ENCODE measurements around the gene UBR3.

Gene UBR3

GRCh38 chr2:170009209-170009608, 182.0 kb downstream of the UBR3 start:
- Histone ChIP-seq H3K4me2 (ENCODE audit: low read length) (no peak overlapping the region), H3K9me3 (replicated peaks; ENCODE audit: low read length) (no peaks in the 10 kb centered on the region), H3K9ac (ENCODE audit: low read depth, low read length) (no peak overlapping the region), H3K36me3 (ENCODE audit: insufficient read depth, low read length) (peaks cover 30% of the 10 kb centered on the region), H3K4me3 (ENCODE audit: low read length) (no peak overlapping the region), H3K27me3 (ENCODE audit: control insufficient read depth, insufficient read depth, low read length) (no peaks in the 10 kb centered on the region), H3K4me1 (ENCODE audit: control insufficient read depth, insufficient read depth, low read length) (no peaks in the 10 kb centered on the region)

- Histone ChIP-seq H3K4me1 (ENCODE audit: control insufficient read depth, insufficient read depth, low read length) (no peaks in the 10 kb centered on the region), H3K9me3 (replicated peaks; ENCODE audit: low read length) (no peaks in the 10 kb centered on the region), H3K36me3 (ENCODE audit: insufficient read depth, low read length) (peaks cover 11% of the 10 kb centered on the region), H3K27me3 (ENCODE audit: control insufficient read depth, insufficient read depth, low read length) (no peaks in the 10 kb centered on the region), H3K4me3 (ENCODE audit: low read length) (no peak overlapping the region), H3K9ac (ENCODE audit: low read depth, low read length) (no peak overlapping the region), H3K4me2 (ENCODE audit: low read length) (no peak overlapping the region)
Measured at GRCh38 chr2:170012773-170013172, 185.5 kb downstream of the UBR3 start.

GRCh38 chr2:170013802-170014551, 186.7 kb downstream of the UBR3 start:
- Histone ChIP-seq H3K4me1 (ENCODE audit: control insufficient read depth, insufficient read depth, low read length) (no peaks in the 10 kb centered on the region), H3K9me3 (replicated peaks; ENCODE audit: low read length) (no peaks in the 10 kb centered on the region), H3K4me2 (ENCODE audit: low read length) (no peak overlapping the region), H3K9ac (ENCODE audit: low read depth, low read length) (no peak overlapping the region), H3K27me3 (ENCODE audit: control insufficient read depth, insufficient read depth, low read length) (no peaks in the 10 kb centered on the region), H3K4me3 (ENCODE audit: low read length) (no peak overlapping the region), H3K36me3 (ENCODE audit: insufficient read depth, low read length) (peaks cover 16% of the 10 kb centered on the region)

GRCh38 chr2:170014769-170015168, 187.5 kb downstream of the UBR3 start:
- no peaks in the 10 kb centered on the region for H3K4me1 ChIP-seq (ENCODE audit: control insufficient read depth, insufficient read depth, low read length)
- no peak overlapping the region for H3K9ac ChIP-seq (ENCODE audit: low read depth, low read length)
- H3K4me2 ChIP-seq (ENCODE audit: low read length): no peak overlapping the region
- H3K27me3 ChIP-seq (ENCODE audit: control insufficient read depth, insufficient read depth, low read length): no peaks in the 10 kb centered on the region
- H3K36me3 ChIP-seq (ENCODE audit: insufficient read depth, low read length): peaks cover 13% of the 10 kb centered on the region
- H3K9me3 ChIP-seq (replicated peaks; ENCODE audit: low read length): no peaks in the 10 kb centered on the region
- no peak overlapping the region for H3K4me3 ChIP-seq (ENCODE audit: low read length)

GRCh38 chr2:170017860-170018532, 190.7 kb downstream of the UBR3 start:
- Histone ChIP-seq H3K27me3 (ENCODE audit: control insufficient read depth, insufficient read depth, low read length) (no peaks in the 10 kb centered on the region), H3K36me3 (ENCODE audit: insufficient read depth, low read length) (peaks cover 12% of the 10 kb centered on the region), H3K4me3 (ENCODE audit: low read length) (no peak overlapping the region), H3K4me1 (ENCODE audit: control insufficient read depth, insufficient read depth, low read length) (no peaks in the 10 kb centered on the region), H3K9ac (ENCODE audit: low read depth, low read length) (no peak overlapping the region), H3K4me2 (ENCODE audit: low read length) (no peak overlapping the region), H3K9me3 (replicated peaks; ENCODE audit: low read length) (no peaks in the 10 kb centered on the region)

GRCh38 chr2:170019060-170019805, 192.0 kb downstream of the UBR3 start:
- no peaks in the 10 kb centered on the region for H3K4me1 ChIP-seq (ENCODE audit: control insufficient read depth, insufficient read depth, low read length)
- H3K9me3 ChIP-seq (replicated peaks; ENCODE audit: low read length): no peaks in the 10 kb centered on the region
- no peak overlapping the region for H3K4me3 ChIP-seq (ENCODE audit: low read length)
- H3K4me2 ChIP-seq (ENCODE audit: low read length): no peak overlapping the region
- H3K9ac ChIP-seq (ENCODE audit: low read depth, low read length): no peak overlapping the region
- peaks cover 12% of the 10 kb centered on the region for H3K36me3 ChIP-seq (ENCODE audit: insufficient read depth, low read length)
- H3K27me3 ChIP-seq (ENCODE audit: control insufficient read depth, insufficient read depth, low read length): no peaks in the 10 kb centered on the region

GRCh38 chr2:170020777-170021176, 193.5 kb downstream of the UBR3 start:
- no peaks in the 10 kb centered on the region for H3K27me3 ChIP-seq (ENCODE audit: control insufficient read depth, insufficient read depth, low read length)
- H3K4me3 ChIP-seq (ENCODE audit: low read length): no peak overlapping the region
- no peak overlapping the region for H3K9ac ChIP-seq (ENCODE audit: low read depth, low read length)
- H3K4me2 ChIP-seq (ENCODE audit: low read length): no peak overlapping the region
- no peaks in the 10 kb centered on the region for H3K4me1 ChIP-seq (ENCODE audit: control insufficient read depth, insufficient read depth, low read length)
- peaks cover 17% of the 10 kb centered on the region for H3K36me3 ChIP-seq (ENCODE audit: insufficient read depth, low read length)
- H3K9me3 ChIP-seq (replicated peaks; ENCODE audit: low read length): no peaks in the 10 kb centered on the region

- Histone ChIP-seq H3K4me3 (ENCODE audit: low read length) (no peak overlapping the region), H3K4me1 (ENCODE audit: control insufficient read depth, insufficient read depth, low read length) (no peaks in the 10 kb centered on the region), H3K9me3 (replicated peaks; ENCODE audit: low read length) (no peaks in the 10 kb centered on the region), H3K27me3 (ENCODE audit: control insufficient read depth, insufficient read depth, low read length) (no peaks in the 10 kb centered on the region), H3K36me3 (ENCODE audit: insufficient read depth, low read length) (peaks cover 17% of the 10 kb centered on the region), H3K9ac (ENCODE audit: low read depth, low read length) (no peak overlapping the region), H3K4me2 (ENCODE audit: low read length) (no peak overlapping the region)
Measured at GRCh38 chr2:170022692-170023091, 195.4 kb downstream of the UBR3 start.

- no peaks in the 10 kb centered on the region for H3K4me1 ChIP-seq (ENCODE audit: control insufficient read depth, insufficient read depth, low read length)
- H3K36me3 ChIP-seq (ENCODE audit: insufficient read depth, low read length): peaks cover 16% of the 10 kb centered on the region
- no peaks in the 10 kb centered on the region for H3K9me3 ChIP-seq (replicated peaks; ENCODE audit: low read length)
- no peak overlapping the region for H3K4me3 ChIP-seq (ENCODE audit: low read length)
- H3K27me3 ChIP-seq (ENCODE audit: control insufficient read depth, insufficient read depth, low read length): no peaks in the 10 kb centered on the region
- H3K9ac ChIP-seq (ENCODE audit: low read depth, low read length): no peak overlapping the region
- no peak overlapping the region for H3K4me2 ChIP-seq (ENCODE audit: low read length)
Measured at GRCh38 chr2:170024721-170025120, 197.5 kb downstream of the UBR3 start.

- H3K9ac ChIP-seq (ENCODE audit: low read depth, low read length): no peak overlapping the region
- H3K4me1 ChIP-seq (ENCODE audit: control insufficient read depth, insufficient read depth, low read length): no peaks in the 10 kb centered on the region
- H3K36me3 ChIP-seq (ENCODE audit: insufficient read depth, low read length): peaks cover 16% of the 10 kb centered on the region
- no peak overlapping the region for H3K4me3 ChIP-seq (ENCODE audit: low read length)
- H3K27me3 ChIP-seq (ENCODE audit: control insufficient read depth, insufficient read depth, low read length): no peaks in the 10 kb centered on the region
- H3K4me2 ChIP-seq (ENCODE audit: low read length): no peak overlapping the region
- H3K9me3 ChIP-seq (replicated peaks; ENCODE audit: low read length): no peaks in the 10 kb centered on the region
Measured at GRCh38 chr2:170025223-170025622, 198.0 kb downstream of the UBR3 start.

GRCh38 chr2:170026361-170026760, 199.1 kb downstream of the UBR3 start:
- Histone ChIP-seq H3K4me1 (ENCODE audit: control insufficient read depth, insufficient read depth, low read length) (no peaks in the 10 kb centered on the region), H3K9me3 (replicated peaks; ENCODE audit: low read length) (no peaks in the 10 kb centered on the region), H3K4me2 (ENCODE audit: low read length) (no peak overlapping the region), H3K4me3 (ENCODE audit: low read length) (no peak overlapping the region), H3K27me3 (ENCODE audit: control insufficient read depth, insufficient read depth, low read length) (no peaks in the 10 kb centered on the region), H3K9ac (ENCODE audit: low read depth, low read length) (no peak overlapping the region), H3K36me3 (ENCODE audit: insufficient read depth, low read length) (peaks cover 16% of the 10 kb centered on the region)
